HS-5 (cell line): Measurements from ENCODE around the gene PACSIN3.

Experiments used
- DNase-seq: peaks from one replicate; pipeline ENCODE4 v3.0.0-alpha.2; 2012; ENCODE audit warnings: low read depth

The PACSIN3 gene

DNA sequence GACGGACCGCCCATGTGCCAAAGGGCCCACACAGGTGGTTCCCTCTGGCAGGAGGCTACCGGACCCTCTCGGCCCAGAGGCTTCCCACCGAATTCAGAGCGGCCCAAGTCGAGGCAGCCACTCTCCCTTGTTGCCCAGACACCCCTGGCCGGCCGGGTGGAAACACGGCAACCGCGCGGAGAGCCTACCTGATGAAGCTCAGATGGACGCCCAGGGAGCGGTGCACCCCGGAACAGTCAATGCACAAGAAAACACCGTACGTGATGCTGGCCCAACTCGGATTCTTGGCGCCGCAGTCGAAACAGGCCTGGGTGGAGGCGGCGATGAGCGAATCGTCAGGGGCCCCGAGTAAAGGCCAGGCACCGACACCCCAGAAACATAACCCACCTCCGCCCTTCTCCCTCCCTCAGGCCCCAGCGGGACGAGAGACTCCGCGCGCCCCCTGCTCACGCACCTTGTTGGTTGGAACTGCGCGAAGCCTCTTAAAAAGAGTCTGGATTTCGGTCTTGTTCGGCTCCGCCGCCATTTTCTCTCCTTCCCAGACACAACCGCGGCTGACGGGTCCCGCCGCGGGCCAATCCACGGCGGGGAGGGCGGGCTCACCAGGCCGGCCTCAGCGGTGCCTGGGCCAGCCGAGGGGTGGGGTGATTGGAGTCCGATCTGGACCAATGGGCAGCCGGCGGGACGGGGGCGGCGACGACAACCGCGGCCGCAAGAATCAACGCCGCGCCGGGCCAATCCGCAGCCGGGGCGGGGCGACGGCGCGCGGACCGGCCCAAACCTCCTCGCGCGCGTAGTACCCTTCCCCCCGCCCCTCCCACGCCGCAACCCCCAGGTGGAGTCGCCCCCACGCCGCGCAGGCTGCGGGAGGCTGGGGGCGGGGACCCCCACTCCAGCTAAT, 9.7 kb downstream of the PACSIN3 start, which contains the start of gene ARFGAP2:
Gene ARFGAP2, minus strand, starts transcription at position 552 of the 901 bp plus-strand sequence. Its CDS starts 26 bp downstream, at position 526.
- peak; percentile 67 for DNase-seq

DNA sequence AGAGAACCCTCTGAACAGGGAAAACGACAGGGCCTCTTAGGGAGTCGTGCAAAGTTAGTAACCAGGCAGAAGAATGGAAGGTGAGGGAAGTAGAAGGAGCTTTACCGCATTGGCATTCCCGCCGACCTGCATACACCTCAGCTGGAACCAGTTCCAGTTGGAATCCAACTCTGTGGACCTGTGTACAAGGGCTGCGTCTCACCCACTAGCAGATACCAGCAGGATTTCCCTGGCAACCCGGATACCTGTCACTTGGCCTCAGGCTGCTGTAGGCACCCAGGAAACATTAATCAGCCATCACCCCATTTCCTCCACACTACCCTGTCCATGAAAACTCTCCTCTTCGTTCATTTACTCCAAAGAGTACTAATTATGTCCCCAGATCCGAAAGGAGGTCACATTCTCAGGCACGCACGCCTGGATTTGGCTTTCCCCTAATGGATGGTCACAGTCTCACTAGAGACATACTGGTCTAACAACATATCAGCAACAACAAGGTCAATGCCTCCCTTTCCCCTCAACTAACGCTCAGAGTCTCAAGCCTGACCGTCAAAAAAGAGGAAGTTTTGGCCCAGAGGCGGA, 10.4 kb downstream of the PACSIN3 start:
- DNase-seq = no peak

DNA sequence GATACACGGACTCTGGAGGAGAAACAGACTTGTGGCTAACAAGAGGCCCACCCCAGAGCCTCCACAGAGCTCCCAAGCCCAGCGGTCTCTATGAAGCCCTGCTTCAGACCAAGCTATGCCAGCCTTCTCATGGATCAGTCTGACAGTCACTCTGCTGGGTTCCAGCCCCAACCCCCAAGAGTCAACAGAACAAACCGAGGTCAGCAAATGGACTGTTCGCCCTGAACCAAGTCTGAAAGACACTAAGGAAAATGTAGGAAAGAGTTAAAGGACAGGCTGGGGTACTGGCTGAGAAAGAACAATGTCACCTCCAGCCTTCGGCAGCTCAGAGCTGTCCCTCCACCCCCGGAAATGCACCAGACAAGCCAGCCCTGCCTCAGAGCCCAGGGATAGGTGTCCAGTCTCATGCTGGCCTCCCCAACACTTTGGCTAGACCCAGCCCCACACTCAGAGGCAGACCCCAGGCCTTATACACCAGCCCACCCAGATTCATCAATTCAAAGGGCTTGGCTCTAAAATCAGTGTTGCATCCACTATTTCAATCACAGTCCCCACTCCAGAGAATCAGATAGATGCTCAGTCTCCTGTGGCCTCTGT, 13.4 kb downstream of the PACSIN3 start:
- DNase-seq = no peak

DNA sequence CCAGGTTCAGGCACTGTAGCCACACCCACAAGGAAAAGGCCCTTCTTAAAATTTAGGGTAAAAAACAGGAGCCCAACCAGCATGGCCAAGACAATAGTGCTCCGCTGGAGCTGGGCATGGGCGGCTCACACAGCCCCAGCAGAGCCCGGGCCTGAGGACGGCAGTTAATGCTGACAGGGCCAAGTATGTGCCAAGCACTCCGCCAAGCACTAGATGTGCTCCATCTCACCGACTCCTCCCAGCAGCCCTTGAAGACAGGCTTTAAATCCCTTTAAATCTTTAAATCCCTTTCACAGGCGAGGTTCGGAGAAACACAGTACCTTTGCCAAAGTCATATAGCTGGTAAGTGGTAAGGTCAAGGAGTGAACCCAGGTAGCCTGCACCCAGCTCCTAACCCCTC, 14.4 kb downstream of the PACSIN3 start:
- DNase-seq = no peak

DNA sequence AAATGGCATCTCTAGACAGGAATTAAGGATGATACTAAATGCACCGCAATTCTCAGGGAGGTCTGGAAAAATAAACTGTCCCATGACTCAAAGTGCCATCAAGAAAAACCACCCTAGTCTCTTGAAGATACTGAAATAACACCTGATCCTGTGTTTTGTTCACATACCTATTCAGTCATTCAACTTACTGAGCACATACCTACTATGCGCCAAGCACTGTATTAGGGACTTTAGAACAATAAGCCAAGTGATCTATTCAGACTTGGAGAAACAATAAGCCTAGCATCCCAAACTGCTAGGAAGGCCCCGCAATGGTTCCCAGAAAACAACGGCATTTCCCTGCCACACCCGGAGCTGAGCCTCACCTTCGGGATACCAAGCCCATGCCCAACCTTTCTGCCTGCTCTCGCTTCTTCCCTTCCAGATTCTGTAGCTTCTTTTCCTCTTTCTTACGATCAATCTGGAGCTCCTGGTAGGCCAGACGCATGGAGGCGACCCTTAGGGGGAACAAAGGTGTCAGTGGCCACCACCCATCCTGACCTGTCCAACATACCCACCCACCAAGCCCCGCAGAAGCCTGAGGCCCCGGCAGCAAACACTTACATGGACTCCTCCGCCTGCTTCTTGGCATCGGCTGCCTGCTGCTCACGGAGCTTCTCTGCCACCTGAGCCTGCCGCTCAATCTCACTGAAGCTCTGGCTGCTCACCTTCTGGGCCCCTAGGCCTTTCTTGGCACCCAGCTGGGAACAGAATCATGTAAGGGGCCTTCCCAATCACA, 15.0 kb downstream of the PACSIN3 start:
- DNase-seq = no peak

DNA sequence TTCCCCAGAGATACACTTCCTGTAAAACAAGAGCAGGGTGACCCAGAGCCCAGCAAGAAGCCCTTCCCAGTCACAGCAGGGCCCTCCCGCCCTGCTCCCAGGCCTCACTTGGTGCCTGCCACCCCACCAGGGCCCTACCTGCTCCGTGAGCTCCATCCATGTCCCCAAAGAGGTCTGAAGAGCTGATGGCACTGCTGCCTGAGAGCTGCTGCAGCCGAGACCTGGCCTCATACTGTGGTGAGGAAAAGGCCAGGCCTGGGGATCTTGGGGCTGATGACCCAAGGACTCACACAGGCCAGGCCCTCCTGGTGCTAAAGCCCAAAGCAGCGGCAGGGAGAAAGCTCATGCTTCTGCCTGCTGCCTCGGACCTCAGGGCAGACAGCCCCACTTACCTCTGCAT, 19.9 kb downstream of the PACSIN3 start:
- DNase-seq = no peak

DNA sequence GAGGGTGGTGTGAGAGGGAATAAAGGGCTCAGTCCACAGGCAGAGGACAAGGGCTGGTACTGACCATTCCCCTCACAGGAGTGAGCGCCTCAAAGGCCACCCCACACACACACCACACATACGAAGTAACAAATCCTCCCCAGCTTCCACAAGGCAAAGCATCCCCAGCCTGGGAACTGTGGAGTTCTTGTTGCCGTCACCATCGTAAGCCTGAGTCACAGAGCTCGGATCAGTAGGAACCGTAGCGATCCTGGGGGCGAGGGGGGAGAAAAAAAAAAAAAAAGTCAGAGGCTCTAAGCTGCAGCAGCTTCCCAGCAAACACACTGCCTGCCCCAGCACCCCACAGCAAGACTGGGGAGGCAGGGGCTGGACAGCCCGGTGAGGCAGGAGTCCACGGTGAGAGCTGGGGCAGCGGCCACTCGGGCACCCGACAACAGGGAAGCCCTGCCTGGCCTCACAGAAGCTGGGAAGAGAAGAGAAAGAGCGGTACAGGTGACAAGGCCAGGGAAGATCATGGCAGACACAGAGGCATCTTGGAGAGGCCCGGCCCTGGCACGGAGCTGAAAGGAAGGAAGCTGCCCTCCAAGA, 20.9 kb downstream of the PACSIN3 start:
- no peak for DNase-seq

DNA sequence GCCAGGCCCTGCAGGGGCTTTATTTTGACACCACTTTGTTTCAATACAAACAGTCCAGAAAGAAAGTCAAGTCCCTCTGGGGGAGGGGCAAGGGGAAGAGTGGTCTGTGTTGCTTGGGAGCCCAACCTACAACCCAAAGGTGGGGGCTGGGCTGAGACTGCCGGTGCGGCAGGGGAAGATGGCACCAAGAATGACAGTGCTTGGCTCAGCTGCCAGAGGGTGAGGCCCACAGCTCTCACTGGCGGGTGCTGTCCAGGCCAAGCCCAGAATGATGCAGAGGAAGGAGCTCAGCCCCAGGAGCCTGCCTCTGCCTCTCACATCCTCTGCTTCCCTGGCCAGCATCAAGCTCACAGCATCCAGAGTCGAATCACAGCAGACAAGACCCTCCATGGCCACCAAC, 21.9 kb downstream of the PACSIN3 start:
- no peak for DNase-seq

DNA sequence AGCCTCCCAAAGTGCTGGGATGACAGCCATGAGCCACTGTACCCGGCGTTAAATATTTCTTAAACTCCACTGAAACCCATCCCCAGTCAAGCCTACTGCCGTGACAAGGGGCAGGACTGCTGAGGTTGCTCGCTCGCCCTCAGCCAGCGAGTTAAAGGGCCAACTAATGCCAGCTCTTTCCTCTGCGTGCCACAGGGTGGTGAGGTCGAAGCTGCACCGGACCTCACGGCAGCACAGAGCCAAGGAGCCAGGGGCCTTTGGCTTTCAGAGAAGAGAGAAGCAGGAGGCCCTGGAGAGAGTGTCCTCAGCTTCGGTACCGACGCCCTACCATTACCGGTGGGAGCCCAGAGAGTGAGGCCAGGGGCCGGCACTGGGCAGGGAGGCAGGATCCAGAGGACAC, 22.3 kb downstream of the PACSIN3 start:
- no peak for DNase-seq

DNA sequence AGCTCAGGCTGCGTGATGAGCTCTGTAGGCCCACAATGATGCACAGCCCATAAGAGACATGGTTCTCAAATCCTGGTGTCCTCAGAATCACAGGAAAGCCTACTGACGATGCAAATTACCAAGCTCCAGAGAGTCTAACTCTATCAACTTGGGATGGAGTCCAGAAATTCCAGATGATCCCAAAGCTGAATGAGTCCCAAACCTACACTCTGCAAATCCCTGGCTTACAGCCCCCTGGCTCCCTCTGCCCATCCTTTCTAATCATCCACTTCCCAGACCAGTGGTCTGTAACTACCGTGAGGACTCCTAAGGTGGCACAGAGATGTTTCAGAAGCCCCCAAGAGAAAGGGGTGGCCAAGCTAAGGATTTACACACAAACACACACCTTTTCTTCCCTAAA, 23.0 kb downstream of the PACSIN3 start:
- DNase-seq = no peak

DNA sequence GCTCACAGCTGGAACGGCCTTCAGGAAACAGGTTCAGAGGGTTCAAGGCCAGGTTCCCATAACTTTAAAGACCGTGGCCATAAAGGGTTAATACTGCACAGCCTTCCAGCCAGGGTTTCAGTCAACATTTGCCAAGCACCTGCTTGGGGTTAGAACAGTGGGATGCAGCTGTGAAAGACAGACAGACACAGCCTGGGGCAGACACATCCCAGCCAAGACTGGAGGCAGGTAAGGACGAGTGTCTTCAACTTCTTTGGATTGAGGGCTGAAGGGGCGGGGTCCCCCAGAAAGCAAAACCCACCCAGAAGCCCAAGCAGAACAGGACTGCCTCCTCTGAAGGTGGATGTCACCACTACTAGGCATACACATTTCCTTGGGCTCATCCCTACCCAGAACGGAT, 23.8 kb downstream of the PACSIN3 start:
- no peak for DNase-seq

DNA sequence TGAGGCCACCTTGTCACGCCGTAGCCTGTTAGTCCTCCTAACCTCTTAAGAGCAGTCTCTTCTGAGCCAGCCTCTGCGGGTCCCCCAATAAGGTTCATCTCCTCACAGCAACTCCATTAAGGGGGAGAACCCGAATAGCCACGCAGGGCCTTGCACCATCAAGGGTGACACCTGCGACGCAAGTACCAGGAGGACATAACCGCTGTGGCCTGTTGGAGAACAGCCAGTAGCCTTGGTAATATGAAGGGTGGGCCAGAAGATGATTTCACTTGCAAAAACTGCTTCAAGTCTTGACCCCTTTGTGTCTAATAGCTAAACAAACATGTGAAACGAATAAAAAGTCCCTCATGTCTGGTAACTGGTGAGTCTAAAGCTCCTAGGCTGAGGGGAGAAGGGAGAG, 24.3 kb downstream of the PACSIN3 start:
- DNase-seq = no peak

DNA sequence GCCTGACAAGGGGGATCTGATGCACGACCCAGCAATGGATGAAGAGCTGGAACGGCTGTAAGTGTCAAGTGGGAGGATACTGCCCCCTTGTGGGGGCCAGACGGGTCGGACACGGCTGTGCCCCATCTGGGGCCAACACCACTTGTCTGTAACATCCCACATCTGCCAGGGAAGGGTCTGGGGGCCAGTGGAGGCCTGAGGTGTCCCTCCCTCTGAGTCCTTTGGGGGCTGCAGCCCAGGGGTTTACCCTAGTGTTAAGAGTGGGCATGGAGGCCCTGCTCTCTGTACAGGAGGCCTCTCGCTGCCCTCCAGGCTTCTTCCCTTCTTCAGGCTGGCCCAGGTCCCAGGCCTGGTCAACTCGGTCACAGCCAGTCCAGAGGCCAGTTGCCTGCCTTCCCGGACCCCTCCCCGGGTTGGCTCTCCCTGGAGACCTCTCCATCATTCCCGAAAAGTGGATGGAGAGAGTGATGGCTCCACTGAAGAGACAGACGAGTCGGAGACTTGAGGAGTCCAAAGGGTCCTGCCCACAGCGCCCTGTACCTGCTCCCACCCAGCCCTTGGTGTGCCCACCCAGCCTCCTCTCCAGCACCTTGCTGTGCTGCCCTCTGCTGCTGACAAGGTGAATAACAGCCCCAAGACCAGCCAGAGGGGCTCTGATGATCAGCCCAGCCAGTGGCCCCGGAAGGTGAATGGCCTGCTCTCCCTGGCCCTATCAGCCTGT, 24.9 kb downstream of the PACSIN3 start:
- no peak for DNase-seq

DNA sequence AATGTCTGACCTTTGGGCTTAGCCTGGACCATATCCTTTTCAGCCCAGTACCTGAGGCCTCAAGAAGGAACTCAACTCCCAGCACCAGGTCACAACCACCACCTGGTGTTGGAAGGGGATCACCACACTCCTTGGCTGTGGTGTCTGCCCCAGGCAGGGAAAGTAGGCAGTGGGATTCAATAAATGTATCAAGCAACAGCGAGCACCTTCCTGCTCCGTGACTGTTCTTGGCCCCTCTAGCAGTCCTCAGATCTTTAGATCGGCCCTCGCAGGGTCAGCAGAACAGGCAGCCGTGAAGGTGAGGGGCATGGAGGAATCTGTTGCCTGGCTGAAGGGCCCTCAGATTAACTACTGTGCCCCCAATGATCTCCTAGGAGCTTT, 25.5 kb downstream of the PACSIN3 start:
- DNase-seq = no peak

DNA sequence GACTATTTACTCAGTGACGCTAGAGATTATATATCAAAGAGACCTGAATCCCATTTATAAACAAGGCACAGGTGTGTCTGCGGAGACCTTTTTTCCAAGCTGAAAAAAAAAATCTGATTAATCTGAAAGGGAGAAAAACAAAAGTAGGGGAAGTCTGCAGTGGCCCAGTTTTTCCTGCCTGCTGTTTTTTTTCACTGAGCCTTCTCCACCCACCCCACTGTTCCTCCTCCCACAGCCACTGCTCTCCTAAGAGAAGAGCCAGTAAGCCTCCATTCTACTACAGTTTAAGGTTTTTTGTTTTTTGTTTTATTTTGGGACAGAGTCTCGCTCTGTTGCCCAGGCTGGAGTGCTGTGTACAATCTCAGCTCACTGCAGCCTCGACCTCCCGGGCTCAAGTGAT, 28.0 kb downstream of the PACSIN3 start:
- no peak for DNase-seq

DNA sequence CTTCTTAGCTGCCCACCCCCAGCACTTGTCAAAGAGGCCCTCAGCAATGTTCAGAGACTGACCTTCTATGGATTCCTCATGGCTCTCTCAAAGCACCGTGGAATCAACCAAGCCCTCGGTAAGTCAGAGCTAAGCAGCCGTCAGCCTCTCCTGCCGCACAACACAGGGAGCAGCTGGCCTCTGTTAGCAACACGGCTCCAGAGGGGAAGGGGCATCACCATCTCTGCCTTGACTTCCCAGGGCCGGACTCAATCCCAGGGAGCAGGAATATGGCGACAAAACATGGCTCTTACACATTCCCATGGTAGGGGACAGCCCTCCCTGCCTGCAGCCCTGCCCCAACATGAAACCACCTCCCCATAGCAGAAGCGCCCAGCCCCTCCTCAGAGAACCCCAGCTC, 28.4 kb downstream of the PACSIN3 start:
- no peak for DNase-seq

DNA sequence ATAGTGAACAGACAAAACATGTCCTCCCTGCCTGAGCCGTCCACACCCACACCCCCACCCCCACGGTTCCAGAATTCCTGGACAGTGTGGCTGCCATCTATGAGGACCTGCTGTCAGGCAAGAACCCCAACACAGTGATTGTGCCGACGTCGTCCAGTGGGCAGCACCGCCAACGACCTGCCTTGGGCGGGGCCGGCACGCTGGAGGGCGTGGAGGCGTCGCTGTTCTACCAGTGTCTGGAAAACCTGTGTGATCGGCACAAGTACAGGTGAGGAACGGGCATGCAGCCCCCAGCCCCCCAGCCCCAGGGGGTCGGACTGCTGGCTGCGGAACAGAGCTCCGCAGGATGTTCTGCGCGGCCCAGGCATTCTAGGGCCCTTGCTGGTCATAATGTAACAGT, 29.3 kb downstream of the PACSIN3 start:
- no peak for DNase-seq

DNA sequence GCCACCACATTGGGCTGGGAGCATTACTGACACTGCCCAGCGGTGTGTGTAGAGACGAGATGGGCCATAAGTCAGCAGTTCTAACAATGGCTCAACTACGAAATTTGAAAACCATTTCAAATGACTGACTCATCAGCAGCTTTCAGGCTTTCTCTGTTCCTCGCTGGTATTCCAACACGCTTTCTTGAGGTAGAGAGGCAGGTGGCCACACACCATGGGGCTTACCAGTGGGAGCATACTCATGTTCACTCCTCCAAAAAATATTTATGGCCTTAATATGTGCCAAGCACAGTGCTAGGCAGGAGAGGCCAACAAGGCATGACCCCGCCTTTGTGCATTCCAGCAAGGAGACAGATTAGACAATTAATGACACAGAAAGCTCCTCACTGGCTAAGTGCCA, 29.9 kb downstream of the PACSIN3 start:
- DNase-seq = no peak

DNA sequence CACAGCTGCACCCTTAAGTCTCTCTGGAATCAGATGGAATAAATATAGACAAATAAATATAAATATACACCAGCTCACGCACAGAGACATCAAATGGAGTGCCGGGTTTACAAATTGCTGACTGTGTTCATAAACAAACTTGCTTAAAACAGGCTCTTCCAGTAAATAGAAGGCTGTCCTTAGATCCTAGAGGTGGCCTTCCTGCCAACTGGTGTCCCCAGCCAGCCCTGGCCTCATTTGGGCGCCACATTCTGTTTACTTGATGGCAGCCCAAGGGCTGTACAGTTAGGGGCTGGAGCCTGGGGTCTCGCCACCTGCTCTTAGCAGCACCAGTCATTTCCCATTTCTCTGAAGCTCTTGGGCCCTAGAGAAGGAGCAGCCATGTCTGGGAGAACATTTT, 30.4 kb downstream of the PACSIN3 start:
- DNase-seq = no peak

DNA sequence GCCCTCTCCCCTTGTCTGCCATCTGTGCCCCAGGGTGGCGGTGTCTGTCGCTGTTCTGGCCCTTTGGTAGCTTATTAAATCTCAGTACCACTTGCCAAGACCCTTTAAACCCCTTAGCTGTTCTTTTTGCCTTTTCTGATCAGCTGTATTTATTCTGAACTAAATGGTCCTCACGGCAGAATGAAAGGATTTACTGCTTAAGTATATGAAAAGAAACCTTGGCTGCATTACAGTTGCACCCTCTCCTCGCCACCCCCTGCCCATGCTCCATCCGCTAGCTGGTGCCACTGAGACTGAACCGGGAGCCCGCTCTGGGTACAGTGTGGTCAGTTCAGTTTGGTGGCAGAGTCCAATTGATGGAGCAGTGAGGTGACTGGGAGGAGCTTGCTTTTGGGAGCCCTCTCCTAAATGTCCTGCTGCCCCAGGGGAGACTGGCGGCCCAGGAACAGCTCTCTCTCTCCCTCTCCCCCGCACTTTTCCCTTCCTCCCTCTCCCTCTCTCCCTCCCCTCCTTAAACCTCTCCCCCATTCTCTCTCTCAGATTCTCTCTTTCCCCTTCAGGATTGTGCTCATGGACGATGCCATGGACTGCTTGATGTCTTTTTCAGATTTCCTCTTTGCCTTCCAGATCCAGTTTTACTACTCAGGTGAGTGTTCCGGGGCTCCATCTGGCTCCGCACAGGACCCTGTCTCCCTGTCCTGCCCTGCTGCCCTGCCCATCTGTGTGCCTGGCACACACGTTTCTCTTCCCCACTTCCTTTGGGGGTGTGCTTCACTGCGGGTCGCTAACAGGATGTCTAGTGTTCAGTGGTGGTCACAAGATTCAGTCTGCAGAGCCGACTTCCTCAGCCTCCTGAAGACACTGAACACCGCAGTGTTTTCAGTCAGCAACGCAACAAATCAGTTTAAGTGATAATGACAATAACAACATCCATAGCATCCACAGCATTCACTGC, 31.3 kb downstream of the PACSIN3 start:
- DNase-seq = no peak
